ENCODE data around the gene CST3. TPM values are rescaled to one million over a fixed set of nuclear protein-coding genes. Genes with fewer than 3 reads are reported as not detected.

Gene CST3
- total RNA-seq, 1 experiment from 2014 or later, result 181 TPM

DNA sequence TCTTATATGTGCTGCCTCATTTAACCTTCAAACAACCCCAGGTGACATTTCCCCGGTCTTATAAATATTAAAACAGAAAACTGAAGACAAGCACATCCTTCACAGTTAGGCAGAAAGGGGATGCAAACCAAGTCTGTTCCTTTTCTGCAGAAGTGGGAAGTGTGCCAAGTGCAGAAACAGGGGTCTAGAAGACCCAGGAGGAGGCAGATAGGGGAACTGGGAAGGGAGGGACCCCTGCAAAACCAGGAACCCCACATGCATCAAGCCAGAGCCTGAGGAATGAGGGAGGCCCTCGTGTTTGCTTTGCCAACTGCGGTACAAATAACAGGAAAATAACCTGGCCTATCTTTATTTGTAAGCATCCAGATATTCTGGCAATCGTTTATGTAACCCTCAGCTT, 17.0 kb upstream of the CST3 start:
- ATAC-seq (no peak), DNase-seq (ENCODE audit: low read depth, low spot score) (no peak)
- RAD21 ChIA-PET (ENCODE audit: low non-redundant PET in 1 of 2, low total read pairs in 2 of 2, uncharacterized antibody in 2 of 2, unreplicated experiment in 2 of 2), result no interaction called here
- BruUV-seq (replicated peaks), result no TSS peak
- TF ChIP-seq SRF (IDR thresholded peaks at IDR 0.05; ENCODE audit: low read depth), result no peak
- no peak for TF ChIP-seq FOSL1 (IDR thresholded peaks at IDR 0.05; ENCODE audit: low read depth)
- no peak for TF ChIP-seq EGR1 (IDR thresholded peaks at IDR 0.05; ENCODE audit: low read depth)
- no peak for TF ChIP-seq EZH2 (IDR thresholded peaks at IDR 0.05)
- TF ChIP-seq POLR2A (IDR thresholded peaks at IDR 0.05; ENCODE audit: borderline replicate concordance, extremely low read depth, insufficient read depth, insufficient read length), result no peak
- TF ChIP-seq, protein P1, sequence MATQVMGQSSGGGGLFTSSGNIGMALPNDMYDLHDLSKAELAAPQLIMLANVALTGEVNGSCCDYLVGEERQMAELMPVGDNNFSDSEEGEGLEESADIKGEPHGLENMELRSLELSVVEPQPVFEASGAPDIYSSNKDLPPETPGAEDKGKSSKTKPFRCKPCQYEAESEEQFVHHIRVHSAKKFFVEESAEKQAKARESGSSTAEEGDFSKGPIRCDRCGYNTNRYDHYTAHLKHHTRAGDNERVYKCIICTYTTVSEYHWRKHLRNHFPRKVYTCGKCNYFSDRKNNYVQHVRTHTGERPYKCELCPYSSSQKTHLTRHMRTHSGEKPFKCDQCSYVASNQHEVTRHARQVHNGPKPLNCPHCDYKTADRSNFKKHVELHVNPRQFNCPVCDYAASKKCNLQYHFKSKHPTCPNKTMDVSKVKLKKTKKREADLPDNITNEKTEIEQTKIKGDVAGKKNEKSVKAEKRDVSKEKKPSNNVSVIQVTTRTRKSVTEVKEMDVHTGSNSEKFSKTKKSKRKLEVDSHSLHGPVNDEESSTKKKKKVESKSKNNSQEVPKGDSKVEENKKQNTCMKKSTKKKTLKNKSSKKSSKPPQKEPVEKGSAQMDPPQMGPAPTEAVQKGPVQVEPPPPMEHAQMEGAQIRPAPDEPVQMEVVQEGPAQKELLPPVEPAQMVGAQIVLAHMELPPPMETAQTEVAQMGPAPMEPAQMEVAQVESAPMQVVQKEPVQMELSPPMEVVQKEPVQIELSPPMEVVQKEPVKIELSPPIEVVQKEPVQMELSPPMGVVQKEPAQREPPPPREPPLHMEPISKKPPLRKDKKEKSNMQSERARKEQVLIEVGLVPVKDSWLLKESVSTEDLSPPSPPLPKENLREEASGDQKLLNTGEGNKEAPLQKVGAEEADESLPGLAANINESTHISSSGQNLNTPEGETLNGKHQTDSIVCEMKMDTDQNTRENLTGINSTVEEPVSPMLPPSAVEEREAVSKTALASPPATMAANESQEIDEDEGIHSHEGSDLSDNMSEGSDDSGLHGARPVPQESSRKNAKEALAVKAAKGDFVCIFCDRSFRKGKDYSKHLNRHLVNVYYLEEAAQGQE (IDR thresholded peaks at IDR 0.05; ENCODE audit: low read depth), result no peak
- no peak for TF ChIP-seq TCF7L2 (IDR thresholded peaks at IDR 0.05; ENCODE audit: borderline replicate concordance, extremely low read depth, insufficient read depth, insufficient read length)
- TF ChIP-seq, protein P2, sequence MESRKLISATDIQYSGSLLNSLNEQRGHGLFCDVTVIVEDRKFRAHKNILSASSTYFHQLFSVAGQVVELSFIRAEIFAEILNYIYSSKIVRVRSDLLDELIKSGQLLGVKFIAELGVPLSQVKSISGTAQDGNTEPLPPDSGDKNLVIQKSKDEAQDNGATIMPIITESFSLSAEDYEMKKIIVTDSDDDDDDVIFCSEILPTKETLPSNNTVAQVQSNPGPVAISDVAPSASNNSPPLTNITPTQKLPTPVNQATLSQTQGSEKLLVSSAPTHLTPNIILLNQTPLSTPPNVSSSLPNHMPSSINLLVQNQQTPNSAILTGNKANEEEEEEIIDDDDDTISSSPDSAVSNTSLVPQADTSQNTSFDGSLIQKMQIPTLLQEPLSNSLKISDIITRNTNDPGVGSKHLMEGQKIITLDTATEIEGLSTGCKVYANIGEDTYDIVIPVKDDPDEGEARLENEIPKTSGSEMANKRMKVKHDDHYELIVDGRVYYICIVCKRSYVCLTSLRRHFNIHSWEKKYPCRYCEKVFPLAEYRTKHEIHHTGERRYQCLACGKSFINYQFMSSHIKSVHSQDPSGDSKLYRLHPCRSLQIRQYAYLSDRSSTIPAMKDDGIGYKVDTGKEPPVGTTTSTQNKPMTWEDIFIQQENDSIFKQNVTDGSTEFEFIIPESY (IDR thresholded peaks at IDR 0.05; ENCODE audit: extremely low read depth, insufficient replicate concordance, low read length), result no peak
- TF ChIP-seq CBX3 (IDR thresholded peaks at IDR 0.05; ENCODE audit: low read depth), result no peak
- Histone ChIP-seq H3K4me1 (ENCODE audit: control insufficient read depth in 1 of 2, insufficient read depth in 2 of 2, low read length in 2 of 2) (no peaks in the 10 kb centered on the region), H3K9me3 (ENCODE audit: control insufficient read depth in 1 of 2, insufficient read depth in 1 of 2, low read depth in 1 of 2, low read length in 2 of 2) (no peaks in the 10 kb centered on the region), H3K79me2 (ENCODE audit: insufficient read depth, low read length) (no peaks in the 10 kb centered on the region), H2AFZ (ENCODE audit: low read depth, low read length, poor library complexity, severe bottlenecking) (no peak overlapping the region), H3K27ac (ENCODE audit: low read depth, low read length) (no peak overlapping the region), H3K36me3 (ENCODE audit: control insufficient read depth in 1 of 2, insufficient read depth in 2 of 2, low read length in 2 of 2) (no peaks in the 10 kb centered on the region), H3K4me3 (replicated peaks in 1 of 2; ENCODE audit: low read depth in 1 of 2, low read length in 2 of 2) (no peak overlapping the region), H3K9me2 (ENCODE audit: insufficient read depth) (no peaks in the 10 kb centered on the region), H3K27me3 (ENCODE audit: insufficient read depth, low read length) (no peaks in the 10 kb centered on the region), H4K20me1 (ENCODE audit: insufficient read depth) (no peaks in the 10 kb centered on the region), H3K4me2 (ENCODE audit: low read length) (no peak overlapping the region), H3K9ac (ENCODE audit: low read length) (no peak overlapping the region)
- POLR2A ChIA-PET, result no interaction called here
- intact Hi-C loops (cut with micrococcal nuclease), result no loop called here
- CTCF ChIA-PET, result no interaction called here

All from HCT116 (cell line).